PC-3 (cell line): ENCODE measurements around the gene TMED4.

ENCODE experiments used
- EZH2 ChIP-seq: fragments of 300-600 bp; sonication (generic); IDR thresholded peaks from one replicate; pipeline ENCODE4 v1.6.1; 2017; ENCODE audit warnings: antibody characterized with exemption, mild to moderate bottlenecking, low read length; ENCODE audit not compliant: unreplicated experiment
- TF ChIP-seq, protein P1 (sequence below): fragments of 300-600 bp; sonication (generic); conservative IDR thresholded peaks from 2 replicates; pipeline ENCODE4 v1.5.1; 2017; ENCODE audit warnings: antibody characterized with exemption, low read depth, mild to moderate bottlenecking, low read length

DNA sequence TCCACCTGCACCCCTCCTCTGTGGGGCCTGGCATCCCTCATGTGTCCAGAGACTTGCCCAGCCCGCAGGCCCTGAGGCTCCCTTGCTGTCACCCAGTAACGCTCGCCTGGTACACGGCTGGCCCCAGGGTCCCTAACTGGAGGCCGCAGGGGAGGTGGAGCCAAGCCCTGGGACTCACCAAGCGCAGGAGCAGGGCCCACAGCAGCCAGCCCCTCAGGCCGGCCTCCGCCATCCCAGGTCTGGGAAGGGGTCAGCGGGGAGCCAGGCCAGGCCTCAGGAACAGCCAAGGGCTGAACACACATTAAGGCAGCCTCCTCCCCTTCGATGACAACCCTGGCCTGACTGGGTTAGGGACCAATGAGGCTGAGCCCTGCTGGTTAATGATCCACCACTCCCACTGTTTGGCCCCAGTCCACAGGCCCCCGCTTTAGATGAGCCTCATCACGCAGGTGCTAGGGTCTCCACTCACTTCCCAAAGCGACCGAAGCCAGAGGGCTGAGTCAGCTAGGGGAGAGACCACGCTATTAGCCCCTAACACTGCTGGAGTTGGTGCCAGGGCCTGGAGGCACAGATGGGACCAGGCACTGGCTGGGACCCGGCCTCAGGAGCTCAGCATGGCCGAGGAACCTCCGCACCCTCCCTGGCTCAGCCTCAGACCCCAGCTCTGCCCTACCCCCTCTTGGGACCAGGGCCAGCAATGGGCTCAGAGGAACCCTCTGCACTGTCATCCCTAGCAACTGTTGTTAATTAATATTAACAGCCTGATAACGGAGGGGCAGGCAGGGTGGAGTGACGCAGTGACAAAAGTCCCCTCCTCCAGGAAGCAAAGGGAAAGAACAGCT, 40.8 kb downstream of the TMED4 start, which contains the start of gene NPC1L1:
- TF ChIP-seq, protein P1, sequence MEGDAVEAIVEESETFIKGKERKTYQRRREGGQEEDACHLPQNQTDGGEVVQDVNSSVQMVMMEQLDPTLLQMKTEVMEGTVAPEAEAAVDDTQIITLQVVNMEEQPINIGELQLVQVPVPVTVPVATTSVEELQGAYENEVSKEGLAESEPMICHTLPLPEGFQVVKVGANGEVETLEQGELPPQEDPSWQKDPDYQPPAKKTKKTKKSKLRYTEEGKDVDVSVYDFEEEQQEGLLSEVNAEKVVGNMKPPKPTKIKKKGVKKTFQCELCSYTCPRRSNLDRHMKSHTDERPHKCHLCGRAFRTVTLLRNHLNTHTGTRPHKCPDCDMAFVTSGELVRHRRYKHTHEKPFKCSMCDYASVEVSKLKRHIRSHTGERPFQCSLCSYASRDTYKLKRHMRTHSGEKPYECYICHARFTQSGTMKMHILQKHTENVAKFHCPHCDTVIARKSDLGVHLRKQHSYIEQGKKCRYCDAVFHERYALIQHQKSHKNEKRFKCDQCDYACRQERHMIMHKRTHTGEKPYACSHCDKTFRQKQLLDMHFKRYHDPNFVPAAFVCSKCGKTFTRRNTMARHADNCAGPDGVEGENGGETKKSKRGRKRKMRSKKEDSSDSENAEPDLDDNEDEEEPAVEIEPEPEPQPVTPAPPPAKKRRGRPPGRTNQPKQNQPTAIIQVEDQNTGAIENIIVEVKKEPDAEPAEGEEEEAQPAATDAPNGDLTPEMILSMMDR: no peak
- TF ChIP-seq EZH2: no peak
